ENCODE results near the gene CTH.
A peak's percentile ranks its signal among the peaks of the same experiment; 100 is the strongest.
"Not testable (repeated sequence)": the region's sequence is repeated elsewhere in the genome, so short reads cannot be mapped to it uniquely, and the experiment has no call there.

Gene CTH

GRCh38 chr1:70429757-70430156, 18.7 kb downstream of the CTH start:
- Mint-ChIP-seq H3K27me3 (no peaks in the 10 kb centered on the region), H3K4me3 (no peak overlapping the region), H3K36me3 (peaks cover 21% of the 10 kb centered on the region), H3K9me3 (ENCODE audit: low read depth) (no peaks in the 10 kb centered on the region), H3K4me1 (ENCODE audit: low read depth) (no peaks in the 10 kb centered on the region), H3K27ac (no peak overlapping the region)

DNA sequence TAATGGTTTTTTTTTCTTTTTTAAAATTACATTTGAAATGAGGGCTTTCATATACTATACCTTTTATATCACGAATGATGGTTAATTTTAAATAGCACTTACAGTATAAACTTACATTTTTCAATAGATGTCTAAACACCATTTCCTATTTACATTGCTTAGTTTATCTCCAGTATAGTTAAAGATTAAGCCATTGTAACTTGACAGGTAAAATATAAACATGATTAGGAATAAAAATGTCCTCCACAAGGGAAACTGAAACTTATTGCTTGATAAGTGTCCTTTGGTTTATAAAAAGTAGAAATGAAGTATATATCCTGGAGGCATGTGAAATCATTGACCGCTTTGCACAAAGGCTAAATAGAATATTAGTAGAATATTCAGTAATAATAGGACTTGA, 20.2 kb downstream of the CTH start:
- no peaks in the 10 kb centered on the region for H3K27me3 Mint-ChIP-seq
- no peak overlapping the region for H3K4me3 Mint-ChIP-seq

DNA sequence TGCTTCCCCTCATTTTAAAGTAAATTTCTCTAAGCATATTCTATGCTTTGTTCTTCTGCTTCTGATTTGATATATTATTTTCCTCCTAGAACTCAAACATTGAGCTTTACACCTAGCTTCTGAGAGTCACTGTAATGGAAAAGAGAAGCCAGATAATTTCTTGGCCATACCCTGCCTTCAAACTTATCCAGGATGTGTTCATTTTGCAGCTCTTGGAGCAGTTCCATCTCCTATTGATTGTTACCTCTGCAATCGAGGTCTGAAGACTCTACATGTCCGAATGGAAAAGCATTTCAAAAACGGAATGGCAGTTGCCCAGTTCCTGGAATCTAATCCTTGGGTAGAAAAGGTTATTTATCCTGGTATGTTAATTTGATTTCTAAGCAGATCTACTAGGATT, 20.8 kb downstream of the CTH start:
- H3K4me3 Mint-ChIP-seq = no peak overlapping the region
- peaks cover 19% of the 10 kb centered on the region for H3K36me3 Mint-ChIP-seq
- no peak overlapping the region for H3K27ac Mint-ChIP-seq
- no peaks in the 10 kb centered on the region for H3K27me3 Mint-ChIP-seq
- H3K9me3 Mint-ChIP-seq (ENCODE audit: low read depth) = no peaks in the 10 kb centered on the region
- H3K4me1 Mint-ChIP-seq (ENCODE audit: low read depth) = no peaks in the 10 kb centered on the region

More for the DNA sequence above, 20.2 kb downstream of the CTH start:
- Mint-ChIP-seq H3K4me1 (ENCODE audit: low read depth) (no peaks in the 10 kb centered on the region), H3K27ac (no peak overlapping the region), H3K9me3 (ENCODE audit: low read depth) (no peaks in the 10 kb centered on the region), H3K36me3 (peaks cover 21% of the 10 kb centered on the region)

DNA sequence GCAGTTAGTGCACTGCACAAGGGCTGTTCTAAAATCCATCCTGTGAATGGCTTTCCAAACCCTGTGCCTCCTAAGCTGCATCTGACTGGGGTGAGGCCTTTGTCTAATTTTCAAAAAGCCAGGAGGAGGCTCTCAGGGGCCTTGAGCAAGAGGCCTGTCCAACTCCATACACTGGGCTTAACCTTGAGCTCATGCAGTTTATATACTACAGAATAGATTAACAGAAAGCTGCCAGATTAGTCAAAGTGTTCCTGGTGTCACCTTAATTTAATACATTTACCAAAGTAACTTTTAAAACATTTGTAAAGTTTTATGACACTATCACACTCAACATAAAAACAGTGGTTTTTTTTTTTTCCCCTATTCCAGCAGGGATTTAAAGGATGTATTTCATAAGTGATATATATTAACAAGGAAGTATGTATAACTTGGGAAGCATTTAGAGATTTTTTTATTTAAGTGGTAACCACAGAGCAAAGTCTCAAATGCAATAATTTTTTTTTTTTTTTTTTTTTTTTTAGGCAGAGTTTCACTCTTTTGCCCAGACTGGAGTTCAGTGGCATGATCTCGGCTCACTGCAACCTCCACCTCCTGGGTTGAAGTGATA, 23.3 kb downstream of the CTH start:
- H3K4me1 Mint-ChIP-seq (ENCODE audit: low read depth) = peaks cover 2% of the 10 kb centered on the region
- no peaks in the 10 kb centered on the region for H3K27me3 Mint-ChIP-seq
- H3K36me3 Mint-ChIP-seq = peaks cover 18% of the 10 kb centered on the region
- no peak overlapping the region for H3K4me3 Mint-ChIP-seq
- no peak overlapping the region for H3K27ac Mint-ChIP-seq
- H3K9me3 Mint-ChIP-seq (ENCODE audit: low read depth) = no peaks in the 10 kb centered on the region

- Mint-ChIP-seq H3K4me3 (no peak overlapping the region), H3K9me3 (ENCODE audit: low read depth) (no peaks in the 10 kb centered on the region), H3K27me3 (no peaks in the 10 kb centered on the region), H3K4me1 (ENCODE audit: low read depth) (peaks cover 2% of the 10 kb centered on the region), H3K36me3 (peaks cover 16% of the 10 kb centered on the region), H3K27ac (no peak overlapping the region)
Measured at GRCh38 chr1:70436622-70437251, 25.7 kb downstream of the CTH start.

DNA sequence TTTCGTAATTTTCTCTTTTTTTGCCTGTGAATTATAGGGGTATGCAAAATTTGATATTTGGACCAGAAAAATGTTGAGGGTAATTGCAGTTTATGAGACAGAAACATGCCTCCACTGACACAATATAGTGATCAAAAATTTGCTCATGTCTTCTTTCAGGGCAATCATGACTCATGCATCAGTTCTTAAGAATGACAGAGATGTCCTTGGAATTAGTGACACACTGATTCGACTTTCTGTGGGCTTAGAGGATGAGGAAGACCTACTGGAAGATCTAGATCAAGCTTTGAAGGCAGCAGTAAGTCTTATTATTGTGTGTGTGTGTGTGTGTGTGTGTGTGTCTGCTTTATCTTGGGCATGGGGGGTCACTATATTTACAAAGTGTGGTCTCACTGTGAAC, 27.5 kb downstream of the CTH start:
- Mint-ChIP-seq H3K27me3 (no peaks in the 10 kb centered on the region), H3K27ac (peak overlapping the region; percentile 37)

DNA sequence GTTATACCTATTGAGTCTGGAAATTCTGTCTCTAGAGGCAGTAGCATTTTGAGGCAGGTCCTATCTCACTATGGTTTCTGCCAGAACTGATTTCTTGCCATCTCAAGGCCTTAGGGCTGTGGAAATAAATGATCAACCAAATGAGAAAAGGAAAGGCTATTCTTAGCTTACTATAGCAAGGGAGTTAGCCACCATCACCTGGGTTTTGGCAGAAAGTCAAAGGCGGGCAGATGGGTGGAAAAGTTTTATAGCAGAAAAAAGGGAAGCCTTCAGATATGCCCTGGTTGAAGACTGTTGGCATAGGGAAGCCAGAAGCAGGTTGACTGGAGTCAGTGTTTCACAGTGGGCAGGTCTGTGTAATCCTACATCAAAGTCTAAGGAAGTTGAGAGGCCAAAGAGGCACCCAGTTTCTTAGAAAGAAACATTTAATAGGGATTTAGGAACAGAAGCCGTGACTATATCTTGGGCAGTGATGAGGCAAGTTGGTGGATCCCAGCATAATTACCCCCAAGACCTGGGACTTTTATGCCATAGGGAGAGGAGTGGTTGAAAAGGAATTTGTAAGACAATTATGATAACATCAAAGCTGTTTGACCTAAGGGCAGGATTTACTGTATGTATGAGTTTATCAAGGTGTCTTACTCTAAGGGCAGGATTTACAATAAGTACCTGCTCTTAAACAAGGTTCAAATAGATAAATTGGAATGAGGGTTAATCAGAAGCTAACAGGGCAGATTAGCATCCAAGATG, 29.7 kb downstream of the CTH start:
- Mint-ChIP-seq H3K4me3 (no peak overlapping the region), H3K4me1 (ENCODE audit: low read depth) (peaks cover 2% of the 10 kb centered on the region), H3K36me3 (peaks cover 2% of the 10 kb centered on the region)

More for the DNA sequence above, 27.5 kb downstream of the CTH start:
- Mint-ChIP-seq H3K9me3 (ENCODE audit: low read depth) (no peaks in the 10 kb centered on the region), H3K4me1 (ENCODE audit: low read depth) (peaks cover 2% of the 10 kb centered on the region), H3K36me3 (peaks cover 6% of the 10 kb centered on the region), H3K4me3 (no peak overlapping the region)

DNA sequence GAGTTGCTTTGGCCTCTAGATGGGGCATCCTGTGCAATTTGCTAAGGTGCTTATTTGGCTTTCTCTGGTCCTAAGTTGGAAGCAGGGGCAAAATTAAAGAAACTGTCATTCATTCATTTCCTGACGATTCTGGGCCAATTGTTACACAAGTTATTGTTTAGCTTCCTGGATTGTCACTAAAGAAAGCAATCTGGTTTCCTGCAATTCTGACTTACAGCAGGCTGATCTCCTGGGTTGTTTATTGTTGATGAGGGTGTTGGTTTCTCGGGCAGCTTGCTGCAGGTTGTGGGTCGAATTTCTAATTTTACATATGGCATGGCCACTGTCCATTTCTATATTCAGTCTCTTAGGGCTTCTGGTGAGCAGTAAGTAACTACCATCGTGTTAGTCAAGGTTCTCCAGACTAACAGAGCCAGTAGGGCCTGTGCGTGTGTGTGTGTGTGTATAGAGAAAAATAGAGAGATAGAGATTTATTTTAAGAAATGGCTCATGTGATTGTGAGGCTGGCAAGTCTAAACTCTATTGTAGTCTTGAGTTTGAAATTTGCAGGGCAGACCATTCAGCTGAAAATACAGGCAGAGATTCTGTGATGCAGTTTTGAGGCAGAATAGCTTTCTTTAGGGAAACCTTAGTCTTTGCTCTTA, 30.4 kb downstream of the CTH start:
- Mint-ChIP-seq H3K27me3 (no peaks in the 10 kb centered on the region), H3K27ac (no peak overlapping the region), H3K4me3 (no peak overlapping the region), H3K4me1 (ENCODE audit: low read depth) (peaks cover 2% of the 10 kb centered on the region), H3K9me3 (ENCODE audit: low read depth) (no peaks in the 10 kb centered on the region), H3K36me3 (peaks cover 2% of the 10 kb centered on the region)

More for the DNA sequence above, 29.7 kb downstream of the CTH start:
- Mint-ChIP-seq H3K9me3 (ENCODE audit: low read depth) (no peaks in the 10 kb centered on the region), H3K27ac (no peak overlapping the region), H3K27me3 (no peaks in the 10 kb centered on the region)

DNA sequence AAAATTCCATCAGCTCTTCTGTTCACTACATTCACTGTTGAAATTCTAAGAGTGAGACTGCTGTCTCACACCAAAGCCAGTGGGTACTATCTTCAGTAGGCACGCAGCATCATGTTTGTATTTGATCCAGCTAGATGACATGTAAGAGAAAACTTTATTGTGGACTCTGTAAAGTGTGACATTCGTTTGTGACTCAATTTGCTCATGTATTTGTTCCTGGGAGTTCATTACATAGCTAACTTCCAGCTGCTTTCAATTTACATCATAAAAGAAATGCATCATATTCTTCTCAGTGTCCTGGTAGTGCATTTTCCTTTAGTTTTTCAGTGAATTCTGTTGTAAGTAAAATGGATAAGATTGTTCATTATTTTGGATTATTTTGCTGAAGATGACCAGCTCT, 31.4 kb downstream of the CTH start:
- Mint-ChIP-seq H3K4me1 (ENCODE audit: low read depth) (peaks cover 2% of the 10 kb centered on the region), H3K27ac (no peak overlapping the region), H3K27me3 (no peaks in the 10 kb centered on the region), H3K4me3 (no peak overlapping the region), H3K9me3 (ENCODE audit: low read depth) (no peaks in the 10 kb centered on the region), H3K36me3 (peaks cover 1% of the 10 kb centered on the region)

DNA sequence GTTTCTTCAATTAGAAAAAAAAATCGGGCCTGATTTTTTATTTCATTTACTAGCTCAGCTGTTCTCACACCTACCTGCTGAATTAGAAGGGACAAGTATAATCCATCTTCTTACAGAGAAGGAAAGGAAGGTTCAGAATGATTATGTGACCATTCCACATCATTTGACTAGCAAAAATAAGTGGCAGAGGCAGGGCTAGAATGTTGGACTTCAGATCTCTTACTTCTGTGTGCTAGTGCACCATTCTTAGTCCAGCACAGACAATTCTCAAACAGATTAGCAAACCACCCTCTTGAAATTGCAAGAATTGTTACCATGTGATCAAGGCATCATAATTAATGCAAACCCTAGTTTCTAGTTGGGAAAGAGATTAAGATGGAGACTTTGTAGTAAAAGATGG, 32.7 kb downstream of the CTH start:
- Mint-ChIP-seq H3K36me3 (no peaks in the 10 kb centered on the region), H3K27me3 (no peaks in the 10 kb centered on the region), H3K9me3 (ENCODE audit: low read depth) (no peaks in the 10 kb centered on the region), H3K4me3 (no peak overlapping the region), H3K4me1 (ENCODE audit: low read depth) (no peaks in the 10 kb centered on the region), H3K27ac (no peak overlapping the region)

DNA sequence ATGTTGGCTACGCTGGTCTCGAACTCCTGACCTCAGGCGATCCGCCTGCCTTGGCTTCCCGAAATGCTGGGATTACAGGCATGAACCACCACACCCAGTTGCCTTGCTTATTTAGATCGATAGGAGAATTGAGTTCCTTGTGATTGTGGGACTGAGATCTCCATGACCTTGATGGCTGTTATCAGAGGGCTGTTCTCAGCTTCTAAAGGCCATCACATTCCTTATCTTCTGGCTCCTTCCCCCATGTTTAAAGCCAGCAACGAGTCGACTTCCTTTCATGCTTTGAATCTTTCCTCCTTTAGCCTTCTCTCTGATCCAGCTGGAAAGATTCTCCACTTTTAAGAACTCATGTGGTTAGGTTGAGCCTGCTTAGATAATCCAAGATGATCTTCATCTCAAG, 38.0 kb downstream of the CTH start:
- Mint-ChIP-seq H3K36me3 (no peaks in the 10 kb centered on the region), H3K9me3 (ENCODE audit: low read depth) (no peaks in the 10 kb centered on the region), H3K27me3 (peaks cover 5% of the 10 kb centered on the region), H3K4me3 (no peak overlapping the region), H3K4me1 (ENCODE audit: low read depth) (peaks cover 3% of the 10 kb centered on the region), H3K27ac (no peak overlapping the region)

GRCh38 chr1:70452164-70452939, 41.3 kb downstream of the CTH start:
- H3K9me3 Mint-ChIP-seq (ENCODE audit: low read depth); H3K27me3 Mint-ChIP-seq; H3K4me3 Mint-ChIP-seq; H3K4me1 Mint-ChIP-seq (ENCODE audit: low read depth); H3K36me3 Mint-ChIP-seq: not testable (repeated sequence)
- peak overlapping the region; percentile 11 for H3K27ac Mint-ChIP-seq

DNA sequence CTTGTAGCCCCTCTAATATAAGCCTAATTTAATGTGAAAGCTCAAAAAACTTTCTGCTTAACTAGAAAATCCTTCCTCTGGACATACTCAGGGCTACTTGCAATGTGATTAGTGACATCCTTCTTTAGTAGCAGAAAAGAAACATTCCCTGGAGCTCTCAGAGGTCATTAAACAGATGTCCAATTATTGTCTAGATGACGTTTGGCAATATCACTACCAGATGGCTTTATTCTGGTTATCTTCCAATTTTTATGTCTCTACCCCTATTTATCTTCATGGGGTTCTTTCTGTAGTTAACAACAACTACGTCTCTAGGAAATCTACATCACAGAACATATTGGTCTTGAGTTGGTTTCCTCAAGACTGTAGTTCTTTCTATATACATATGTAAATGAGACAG, 44.2 kb downstream of the CTH start:
- H3K4me1 Mint-ChIP-seq (ENCODE audit: low read depth) = peaks cover 3% of the 10 kb centered on the region
- H3K36me3 Mint-ChIP-seq = no peaks in the 10 kb centered on the region
- H3K27ac Mint-ChIP-seq = no peak overlapping the region
- H3K27me3 Mint-ChIP-seq = peaks cover 2% of the 10 kb centered on the region
- no peak overlapping the region for H3K4me3 Mint-ChIP-seq
- no peaks in the 10 kb centered on the region for H3K9me3 Mint-ChIP-seq (ENCODE audit: low read depth)

DNA sequence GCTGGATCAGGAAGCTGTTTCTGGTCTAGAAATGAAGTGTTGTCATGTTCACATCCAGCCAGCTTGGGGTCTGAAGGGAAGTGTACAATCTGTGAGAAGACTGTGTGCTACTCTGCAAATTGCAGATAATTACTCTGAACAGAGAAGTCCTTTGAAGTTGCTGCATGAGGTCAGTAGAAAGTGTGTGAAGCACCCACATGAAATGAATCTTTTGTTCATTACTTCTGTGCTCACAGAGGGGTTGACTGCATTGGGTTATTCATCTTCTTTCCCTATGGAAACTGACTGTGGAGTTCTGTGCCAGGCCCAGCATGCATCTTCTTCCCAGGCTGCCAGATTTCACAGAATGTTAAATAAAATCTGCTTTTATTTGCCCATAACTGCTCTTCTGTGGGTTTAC, 47.1 kb downstream of the CTH start:
- no peaks in the 10 kb centered on the region for H3K9me3 Mint-ChIP-seq (ENCODE audit: low read depth)
- H3K27ac Mint-ChIP-seq = no peak overlapping the region
- no peak overlapping the region for H3K4me3 Mint-ChIP-seq
- H3K4me1 Mint-ChIP-seq (ENCODE audit: low read depth) = no peaks in the 10 kb centered on the region
- H3K27me3 Mint-ChIP-seq = no peaks in the 10 kb centered on the region
- no peaks in the 10 kb centered on the region for H3K36me3 Mint-ChIP-seq
